HG03025 (cell line): ENCODE measurements around the gene PDZRN4.
"Not testable (repeated sequence)": the region's sequence is repeated elsewhere in the genome, so short reads cannot be mapped to it uniquely, and the experiment has no call there.

ENCODE experiments used
- ATAC-seq: cut with Tn5 transposase; IDR thresholded peaks from one replicate; pipeline ENCODE4 v1.9.1; 2021; ENCODE audit warnings: mild to moderate bottlenecking, moderate library complexity; ENCODE audit not compliant: unreplicated experiment, low FRiP score

Gene PDZRN4

DNA sequence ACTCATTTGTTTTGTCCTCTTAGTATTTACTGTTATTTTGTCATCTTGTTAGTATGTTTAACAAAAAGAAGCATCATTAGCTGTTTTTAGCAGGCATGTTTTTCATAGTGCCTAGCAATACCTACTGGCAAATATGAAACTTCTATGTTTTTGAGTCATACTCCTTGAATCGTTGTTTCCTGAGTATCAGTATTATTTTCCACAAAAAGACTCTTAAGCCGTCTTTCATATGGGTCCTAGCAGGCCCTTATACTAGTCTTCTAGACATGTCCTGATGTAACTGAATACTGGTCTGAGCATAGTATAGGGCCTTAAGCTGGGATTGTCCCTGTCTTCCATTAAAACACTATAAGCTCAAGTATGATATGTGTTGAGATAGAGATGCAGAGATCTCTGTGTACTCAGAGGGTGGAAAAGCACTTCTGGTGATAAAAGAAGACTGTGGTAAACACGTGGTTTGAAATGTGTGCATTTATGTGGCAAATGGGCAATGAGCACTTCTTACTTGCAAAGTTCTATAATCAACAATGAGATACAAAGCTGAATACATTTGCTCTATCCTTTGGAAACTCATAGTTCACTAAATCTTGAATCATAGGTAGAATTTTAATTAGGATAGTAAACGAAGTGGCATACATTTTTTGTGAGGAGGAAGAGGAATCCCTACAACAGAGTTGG, 348.8 kb downstream of the PDZRN4 start:
- ATAC-seq, result no peak

DNA sequence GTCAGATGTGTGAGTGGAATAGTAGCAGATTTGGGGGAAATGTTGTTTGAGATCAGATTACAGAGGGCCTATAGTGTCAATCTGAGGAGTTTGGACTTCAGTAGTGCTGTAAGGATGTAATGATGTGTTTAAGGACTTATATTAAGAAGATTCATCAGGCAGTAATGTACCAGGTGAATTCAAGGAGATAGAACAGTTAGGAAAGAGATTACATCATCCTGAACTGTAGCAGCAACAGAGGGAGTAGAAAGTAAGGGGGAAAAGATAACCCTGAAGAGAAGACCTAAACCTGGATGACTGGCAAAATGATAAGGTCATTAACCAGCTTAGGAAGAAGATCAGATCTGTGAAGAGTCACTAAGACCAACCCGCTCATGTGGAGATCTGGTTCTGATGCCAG, 349.4 kb downstream of the PDZRN4 start:
- ATAC-seq, result no peak

DNA sequence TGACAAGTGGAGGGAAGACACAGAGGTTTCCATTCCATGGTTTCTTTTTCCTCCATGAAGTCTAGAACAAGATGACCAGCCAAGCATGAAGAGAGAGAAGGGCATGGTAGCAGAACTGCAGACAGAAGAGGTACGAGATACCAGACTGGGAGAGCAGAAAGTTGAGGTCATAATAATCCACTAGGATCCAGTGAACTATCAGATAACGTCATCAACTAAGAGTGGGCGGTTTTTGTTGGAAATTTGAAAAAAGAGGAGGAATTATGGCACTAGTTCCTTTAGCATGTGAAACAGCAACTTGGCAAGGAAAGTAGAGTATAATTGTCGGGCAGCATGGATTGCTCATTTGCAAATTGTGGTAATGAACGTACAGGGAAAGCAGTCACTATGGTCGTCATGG, 357.6 kb downstream of the PDZRN4 start:
- ATAC-seq, result no peak

DNA sequence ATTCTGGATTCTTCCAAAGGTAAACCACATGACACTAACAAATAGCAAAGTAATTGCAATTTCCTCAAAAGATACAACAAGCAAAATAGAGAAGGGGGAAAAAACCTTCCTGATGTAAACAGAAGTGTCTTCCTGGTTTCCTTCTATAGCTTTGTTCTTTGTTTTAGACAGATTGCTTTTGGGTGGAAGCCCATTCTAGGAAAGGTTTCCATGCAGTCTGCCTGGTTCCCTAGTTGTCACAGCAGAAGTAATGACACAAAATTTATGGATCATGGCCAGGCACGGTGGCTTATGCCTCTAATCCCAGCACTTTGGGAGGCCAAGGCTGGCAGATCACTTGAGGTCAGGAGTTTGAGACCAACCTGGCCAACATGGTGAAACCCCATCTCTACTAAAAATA, 359.0 kb downstream of the PDZRN4 start:
- not testable (repeated sequence) for ATAC-seq

- ATAC-seq, result no peak
These were observed 360.8 kb downstream of the PDZRN4 start for GRCh38 chr12:41548926-41549325.

- no peak for ATAC-seq
These were observed 364.5 kb downstream of the PDZRN4 start for GRCh38 chr12:41552588-41552987.

- no peak for ATAC-seq
These were observed 368.1 kb downstream of the PDZRN4 start for GRCh38 chr12:41556176-41556575.

GRCh38 chr12:41557344-41557743, 369.2 kb downstream of the PDZRN4 start:
- no peak for ATAC-seq

- ATAC-seq, result no peak
These were observed 370.6 kb downstream of the PDZRN4 start for GRCh38 chr12:41558671-41559070.

GRCh38 chr12:41563051-41563450, 374.9 kb downstream of the PDZRN4 start:
- no peak for ATAC-seq

- ATAC-seq, result no peak
These were observed 376.7 kb downstream of the PDZRN4 start for GRCh38 chr12:41564816-41565215.

- ATAC-seq, result no peak
These were observed 378.6 kb downstream of the PDZRN4 start for GRCh38 chr12:41566703-41567102.

DNA sequence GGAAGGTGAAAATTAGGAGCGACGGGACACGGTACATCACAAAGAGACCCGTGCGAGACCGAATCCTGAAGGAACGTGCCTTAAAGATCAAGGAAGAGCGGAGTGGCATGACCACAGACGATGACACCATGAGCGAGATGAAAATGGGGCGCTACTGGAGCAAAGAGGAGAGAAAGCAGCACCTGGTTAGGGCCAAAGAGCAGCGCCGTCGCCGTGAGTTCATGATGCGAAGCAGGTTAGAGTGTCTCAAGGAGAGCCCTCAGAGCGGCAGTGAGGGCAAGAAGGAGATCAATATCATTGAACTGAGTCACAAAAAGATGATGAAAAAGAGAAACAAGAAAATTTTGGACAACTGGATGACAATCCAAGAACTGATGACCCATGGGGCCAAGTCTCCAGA, 385.3 kb downstream of the PDZRN4 start:
- no peak for ATAC-seq

DNA sequence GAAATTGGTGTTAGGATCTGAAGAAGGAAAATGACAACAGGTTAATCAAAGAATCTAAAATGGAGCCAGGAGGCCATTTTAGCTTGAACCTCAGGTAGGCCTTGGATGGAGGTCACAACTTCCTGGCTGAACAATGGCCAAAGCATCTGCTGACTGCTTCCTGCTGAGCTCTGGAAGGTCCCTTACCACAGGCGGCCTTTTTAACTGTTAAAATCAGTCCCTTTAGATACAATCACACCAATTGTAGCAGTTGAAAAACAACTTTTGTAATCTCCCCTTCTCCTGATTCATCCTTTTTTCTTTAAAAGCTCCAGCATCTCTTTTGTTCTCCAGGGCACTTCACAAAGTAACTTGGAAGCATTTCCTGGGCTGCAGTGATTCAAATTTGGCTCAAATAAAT, 388.8 kb downstream of the PDZRN4 start:
- no peak for ATAC-seq

DNA sequence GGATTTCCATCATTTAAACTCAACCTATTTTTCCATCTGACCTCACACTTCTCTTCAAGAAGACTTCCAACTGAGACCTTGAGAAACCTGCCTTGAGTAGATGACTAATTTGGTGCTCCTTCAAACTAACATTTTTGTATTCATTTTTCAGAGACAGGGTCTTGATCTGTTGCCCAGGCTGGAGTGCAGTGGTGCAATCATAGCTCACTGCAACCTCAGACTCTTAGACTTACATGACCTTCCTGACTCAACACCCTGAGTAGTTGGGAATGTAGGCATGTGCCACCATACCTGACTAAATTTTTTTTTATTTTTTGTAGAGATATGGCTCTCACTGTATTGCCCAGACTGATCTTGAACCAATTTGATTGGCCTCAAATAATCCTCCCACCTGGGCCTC, 389.9 kb downstream of the PDZRN4 start:
- no peak for ATAC-seq

- no peak for ATAC-seq
These were observed 397.7 kb downstream of the PDZRN4 start for GRCh38 chr12:41585784-41586183.

- ATAC-seq, result no peak
These were observed 399.5 kb downstream of the PDZRN4 start for GRCh38 chr12:41587574-41587973.

- no peak for ATAC-seq
These were observed 401.8 kb downstream of the PDZRN4 start for GRCh38 chr12:41589878-41590277.

- ATAC-seq, result no peak
These were observed 408.1 kb downstream of the PDZRN4 start for GRCh38 chr12:41596190-41596589.

DNA sequence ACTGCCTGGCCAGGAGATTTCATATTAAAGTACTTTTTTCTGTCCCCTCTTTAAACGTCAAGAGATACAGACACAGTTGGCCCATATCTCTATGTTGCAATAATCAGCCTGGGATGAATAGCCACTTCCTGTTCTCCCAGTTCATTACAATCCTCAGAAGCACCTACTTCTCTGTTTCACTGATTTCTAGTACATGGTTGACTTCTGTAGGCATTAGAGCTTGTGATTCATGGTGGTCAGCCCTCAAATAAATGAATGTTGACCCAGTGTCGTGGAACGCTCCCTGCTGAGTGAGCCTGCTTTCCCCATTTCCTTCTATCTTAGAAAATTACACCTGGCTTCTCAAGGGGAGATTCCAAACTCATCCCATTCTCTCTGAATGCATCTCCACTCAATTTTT, 416.7 kb downstream of the PDZRN4 start:
- no peak for ATAC-seq

DNA sequence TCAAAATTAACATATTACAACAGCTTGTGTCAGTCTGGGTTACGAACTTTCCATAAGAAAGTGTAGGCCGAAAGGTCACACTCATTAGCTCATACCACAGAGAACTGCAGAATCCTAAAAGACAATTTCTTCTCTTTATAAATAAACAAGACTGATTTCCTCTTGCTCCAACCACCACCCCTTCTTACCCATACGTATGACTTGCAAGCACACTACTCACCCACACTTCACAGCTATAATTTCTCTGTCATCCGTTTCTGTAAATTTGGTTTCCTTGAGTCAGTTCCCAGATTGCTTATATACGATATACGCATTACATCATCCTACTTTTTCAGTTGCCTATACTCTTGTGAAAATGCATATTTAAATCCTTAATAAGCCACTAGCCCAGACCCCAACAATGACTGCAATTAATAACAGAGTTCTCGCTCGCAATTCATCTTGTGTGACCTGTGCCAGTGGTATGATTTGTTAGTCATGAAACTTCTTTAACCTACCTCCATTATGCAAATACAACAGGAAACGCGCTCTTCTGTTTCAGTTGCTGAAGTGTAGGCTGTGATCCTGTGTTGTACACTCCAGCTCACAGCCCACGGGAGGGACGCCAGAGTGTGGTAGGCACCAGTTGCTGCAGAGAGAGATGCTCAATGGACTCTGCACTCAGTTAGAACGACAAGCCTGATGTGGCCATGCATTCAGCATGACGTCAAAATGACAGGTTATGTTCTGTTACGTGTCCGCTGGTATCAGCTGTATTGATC, 417.6 kb downstream of the PDZRN4 start:
- ATAC-seq, result no peak
